HG02852 (cell line): Measurements from ENCODE around the gene MIPOL1.
"Not testable (repeated sequence)": the region's sequence is repeated elsewhere in the genome, so short reads cannot be mapped to it uniquely, and the experiment has no call there.

Experiments used
- ATAC-seq: cut with Tn5 transposase; IDR thresholded peaks from one replicate; pipeline ENCODE4 v1.9.1; 2021; ENCODE audit warnings: mild to moderate bottlenecking, moderate library complexity; ENCODE audit not compliant: unreplicated experiment

Gene MIPOL1, protein sequence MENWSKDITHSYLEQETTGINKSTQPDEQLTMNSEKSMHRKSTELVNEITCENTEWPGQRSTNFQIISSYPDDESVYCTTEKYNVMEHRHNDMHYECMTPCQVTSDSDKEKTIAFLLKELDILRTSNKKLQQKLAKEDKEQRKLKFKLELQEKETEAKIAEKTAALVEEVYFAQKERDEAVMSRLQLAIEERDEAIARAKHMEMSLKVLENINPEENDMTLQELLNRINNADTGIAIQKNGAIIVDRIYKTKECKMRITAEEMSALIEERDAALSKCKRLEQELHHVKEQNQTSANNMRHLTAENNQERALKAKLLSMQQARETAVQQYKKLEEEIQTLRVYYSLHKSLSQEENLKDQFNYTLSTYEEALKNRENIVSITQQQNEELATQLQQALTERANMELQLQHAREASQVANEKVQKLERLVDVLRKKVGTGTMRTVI

DNA sequence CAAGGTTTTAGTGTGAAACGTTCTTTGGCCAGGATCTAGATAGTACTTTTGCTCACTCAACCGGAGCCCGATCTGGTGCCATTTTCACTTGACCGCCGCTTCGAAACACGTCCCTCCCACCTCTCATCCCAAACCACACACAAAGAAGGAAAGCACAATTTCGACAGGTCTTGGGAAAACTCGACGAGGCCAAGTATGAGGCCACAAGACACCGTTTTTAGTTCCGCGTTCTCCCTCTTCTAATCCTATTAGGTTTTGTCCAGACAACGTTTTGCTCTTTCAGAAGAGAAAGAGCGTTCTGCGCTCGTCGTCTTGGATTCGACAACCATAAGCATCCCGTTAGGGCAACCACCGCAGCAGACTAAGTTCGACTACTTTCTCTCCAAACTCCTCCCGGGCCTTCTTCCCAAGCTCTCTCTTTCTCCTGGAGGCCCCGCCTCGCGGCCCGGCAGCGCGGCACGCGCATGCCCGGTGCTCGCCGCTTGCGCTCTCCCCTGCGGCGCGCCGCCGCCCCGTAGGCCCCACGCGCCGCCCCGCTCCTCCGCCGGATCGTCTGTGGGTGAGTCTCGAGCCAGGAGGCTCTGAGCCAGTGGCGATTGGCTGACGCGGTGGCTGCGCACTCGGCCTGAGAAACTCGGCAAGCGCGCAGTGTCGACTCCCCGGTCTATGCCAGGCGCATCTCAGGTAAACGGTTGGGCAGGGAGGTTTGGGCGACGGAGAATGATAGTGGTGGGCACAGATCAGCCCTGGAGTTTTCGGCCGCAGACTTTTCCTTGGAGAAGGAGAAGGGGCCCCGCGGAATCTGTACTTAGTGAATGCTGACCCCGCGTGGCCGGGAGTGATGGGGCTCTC is at the start of gene MIPOL1:
Gene MIPOL1, plus strand, starts transcription at position 517 of the 852 bp plus-strand sequence. CDS start 49,952 bp downstream, outside the sequence.
- ATAC-seq = no peak

DNA sequence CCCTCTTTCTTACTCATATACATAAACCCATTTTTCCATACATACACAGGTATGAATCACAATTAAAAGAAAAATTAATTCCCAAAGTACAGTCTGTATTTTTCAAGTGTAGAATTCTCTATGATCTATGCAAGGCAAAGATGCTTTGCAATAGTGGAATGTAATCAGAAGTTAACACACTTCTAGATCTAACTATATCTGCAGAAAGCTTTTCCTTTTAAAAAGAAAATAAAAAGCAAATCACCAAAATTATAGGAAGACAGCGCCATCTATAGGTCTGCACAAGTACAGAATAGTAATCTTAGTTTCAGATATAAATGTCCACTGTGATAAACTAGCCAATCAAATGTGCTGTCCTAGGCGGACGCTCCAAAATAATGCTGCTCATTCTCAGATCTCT is 47.3 kb upstream of the MIPOL1 start:
- no peak for ATAC-seq

DNA sequence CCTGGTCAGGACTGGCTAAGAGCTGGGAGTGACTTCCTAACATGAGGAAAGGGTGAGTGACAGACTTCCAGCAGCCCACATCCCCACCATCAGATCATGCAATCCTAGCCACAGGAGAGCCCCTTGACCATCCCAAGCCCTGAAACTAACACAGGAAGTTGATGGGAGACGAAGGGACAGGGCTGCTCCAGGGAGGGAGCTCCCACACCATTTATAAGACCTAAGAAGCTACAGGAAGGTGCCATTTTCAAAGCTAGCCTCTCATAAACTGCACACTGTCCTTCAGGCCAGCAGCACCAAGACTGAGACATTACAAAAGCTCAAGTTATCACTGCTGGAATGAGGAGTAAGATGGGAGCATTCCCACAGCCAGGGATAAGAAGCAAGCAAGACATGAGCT is 44.7 kb upstream of the MIPOL1 start:
- no peak for ATAC-seq

DNA sequence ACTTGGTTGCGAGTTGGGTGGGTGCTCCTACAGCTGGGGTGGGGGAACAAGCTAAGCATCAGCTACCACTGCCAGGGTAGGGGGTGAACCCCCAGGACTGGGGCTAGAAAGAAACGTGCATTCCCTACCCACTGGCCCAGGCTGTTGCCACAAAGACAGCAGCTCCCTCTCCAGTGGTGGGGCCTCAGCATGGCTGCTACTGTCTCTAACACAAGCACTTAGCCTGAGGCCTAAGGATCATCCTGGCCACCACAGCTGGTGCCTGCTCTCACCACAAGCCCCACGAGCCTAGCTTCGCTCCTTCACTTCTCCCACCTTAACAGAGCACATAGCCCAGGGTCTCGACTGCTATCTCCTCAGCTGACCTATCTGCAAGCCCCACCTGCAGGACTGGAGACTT is 44.3 kb upstream of the MIPOL1 start:
- ATAC-seq = no peak

DNA sequence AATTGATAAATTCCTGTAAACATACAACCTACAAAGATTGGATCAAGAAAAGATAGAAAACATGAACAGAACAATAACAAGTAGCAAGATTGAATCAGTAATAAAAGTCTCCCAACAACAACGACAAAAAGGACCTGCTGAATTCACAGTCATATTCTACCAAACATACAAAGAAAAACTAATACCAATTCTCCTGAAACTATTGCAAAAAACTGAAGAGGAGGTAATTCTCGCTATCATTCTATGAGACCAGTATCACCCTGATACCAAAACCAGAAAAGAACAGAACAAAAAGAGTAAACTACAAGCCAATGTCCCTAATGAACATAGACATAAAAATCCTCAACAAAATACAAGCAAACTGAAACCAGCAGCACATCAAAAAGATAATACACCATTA is 39.8 kb upstream of the MIPOL1 start:
- no peak for ATAC-seq

DNA sequence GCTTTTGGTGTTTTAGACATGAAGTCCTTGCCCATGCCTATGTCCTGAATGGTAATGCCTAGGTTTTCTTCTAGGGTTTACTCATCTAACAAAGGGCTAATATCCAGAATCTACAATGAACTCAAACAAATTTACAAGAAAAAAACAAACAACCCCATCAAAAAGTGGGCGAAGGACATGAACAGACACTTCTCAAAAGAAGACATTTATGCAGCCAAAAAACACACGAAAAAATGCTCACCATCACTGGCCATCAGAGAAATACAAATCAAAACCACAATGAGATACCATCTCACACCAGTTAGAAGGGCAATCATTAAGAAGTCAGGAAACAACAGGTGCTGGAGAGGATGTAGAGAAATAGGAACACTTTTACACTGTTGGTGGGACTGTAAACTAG is 35.4 kb upstream of the MIPOL1 start:
- not testable (repeated sequence) for ATAC-seq

DNA sequence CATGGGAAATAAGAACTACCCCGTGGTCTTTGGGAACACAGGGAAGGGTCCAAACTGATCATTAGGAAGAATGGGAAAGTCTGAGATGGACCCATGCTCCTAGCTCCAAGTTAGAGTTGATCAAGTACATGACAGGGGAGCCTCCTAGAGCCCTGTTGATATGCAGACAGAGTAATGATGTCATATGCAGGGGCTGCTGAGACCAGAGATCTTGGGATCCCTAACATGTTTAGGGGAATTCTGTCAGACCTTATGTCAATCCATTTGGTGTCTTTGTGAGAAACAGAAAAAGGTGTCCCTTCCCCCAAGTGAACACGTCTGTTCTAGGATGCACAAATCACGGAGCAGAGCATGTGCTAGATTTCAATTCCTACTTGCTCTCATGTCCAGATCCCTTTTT is 31.9 kb upstream of the MIPOL1 start:
- ATAC-seq = no peak

DNA sequence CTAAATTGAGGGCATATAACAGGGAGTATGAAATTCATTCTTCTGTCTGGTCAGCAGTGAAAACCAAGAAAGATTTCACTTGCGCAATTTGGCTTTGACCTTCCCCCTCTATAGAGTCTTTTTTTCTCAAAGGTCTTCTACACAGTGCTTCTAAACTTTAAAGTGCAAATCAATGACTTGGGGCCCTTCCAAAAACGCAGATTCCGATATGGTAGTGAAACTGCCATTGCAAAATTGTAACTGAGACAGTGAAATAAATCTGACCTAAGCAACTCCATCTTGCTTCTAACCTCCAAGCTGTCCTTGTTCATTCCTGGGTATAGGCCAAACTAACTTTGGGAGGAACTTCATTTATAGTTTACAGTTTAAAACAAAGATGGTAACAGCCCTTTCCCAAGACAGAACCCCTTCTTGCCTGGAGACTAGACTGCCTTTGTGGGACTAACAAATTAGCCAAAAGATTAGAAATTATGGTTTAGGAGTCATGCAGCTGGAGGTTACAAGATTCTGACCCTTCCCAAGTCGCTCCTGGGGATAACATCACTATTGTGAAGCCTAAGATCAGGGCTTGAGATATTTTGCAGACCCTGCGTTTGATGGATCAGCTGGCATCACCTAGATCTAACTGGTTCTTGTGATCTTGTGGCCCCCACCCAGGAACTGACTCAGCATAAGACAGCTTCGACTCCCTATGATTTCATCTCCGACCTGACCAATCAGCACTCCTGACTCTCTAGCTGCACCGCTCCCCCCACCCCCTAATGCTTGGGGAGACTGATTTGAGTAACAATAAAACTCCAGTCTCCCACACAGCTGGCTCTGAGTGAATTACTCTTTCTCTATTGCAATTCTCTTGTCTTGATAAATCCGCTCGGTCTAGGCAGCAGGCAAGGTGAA is 30.3 kb upstream of the MIPOL1 start:
- ATAC-seq = no peak

DNA sequence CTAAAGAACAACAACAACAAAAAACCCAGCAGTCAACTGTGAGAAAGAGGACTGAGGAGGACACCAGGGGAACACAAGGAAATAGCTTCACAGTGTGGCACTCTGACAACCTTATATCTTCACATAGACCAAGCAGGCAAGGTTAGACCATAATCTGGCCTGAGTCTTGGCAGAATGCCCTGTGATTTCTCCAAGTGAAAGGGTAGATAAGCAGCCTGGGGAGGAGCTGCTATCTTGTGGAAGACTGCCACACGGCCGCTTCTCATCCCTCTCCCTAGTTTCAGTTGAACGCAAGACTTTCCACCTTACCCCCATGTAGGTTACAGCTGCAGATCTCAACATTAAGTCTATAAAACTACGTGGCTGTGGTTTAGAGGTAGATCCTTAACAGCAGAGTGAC is 29.0 kb upstream of the MIPOL1 start:
- no peak for ATAC-seq

DNA sequence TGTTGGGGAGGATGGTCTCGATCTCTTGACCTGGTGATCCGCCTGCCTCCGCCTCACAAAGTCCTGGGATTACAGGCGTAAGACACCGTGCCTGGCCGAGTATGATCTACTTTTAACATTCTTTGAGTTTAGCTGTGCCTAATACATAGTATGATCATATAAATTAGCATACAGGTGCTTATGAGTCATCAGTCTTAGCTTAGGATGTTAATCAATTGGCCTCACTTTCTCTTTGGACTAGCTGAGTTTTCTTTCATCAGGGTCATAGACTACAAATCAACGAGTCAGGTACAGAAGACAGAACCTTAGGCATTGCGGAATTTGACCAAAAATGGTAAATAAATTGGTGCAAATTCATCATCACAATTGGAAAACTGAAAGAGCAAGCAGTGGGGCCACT is 27.5 kb upstream of the MIPOL1 start:
- ATAC-seq = no peak

DNA sequence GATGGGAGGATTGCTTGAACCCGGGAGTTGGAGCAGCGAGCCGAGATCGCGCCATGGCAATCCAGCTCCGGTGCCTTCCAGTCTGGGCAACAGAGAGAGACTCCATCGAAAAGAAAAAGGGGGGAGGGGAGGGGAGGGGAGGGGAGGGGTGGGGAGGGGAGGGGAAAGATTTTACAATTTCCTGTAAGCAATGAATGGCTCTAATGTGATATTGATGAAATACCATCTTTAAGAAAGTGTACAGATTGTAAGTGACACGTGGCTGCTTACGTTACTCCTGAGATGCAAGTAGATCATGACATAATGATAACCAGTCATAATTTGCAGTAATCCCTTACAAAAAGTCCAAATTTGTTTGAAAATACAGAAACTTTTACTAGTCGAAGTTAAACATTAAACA is 26.7 kb upstream of the MIPOL1 start:
- no peak for ATAC-seq

DNA sequence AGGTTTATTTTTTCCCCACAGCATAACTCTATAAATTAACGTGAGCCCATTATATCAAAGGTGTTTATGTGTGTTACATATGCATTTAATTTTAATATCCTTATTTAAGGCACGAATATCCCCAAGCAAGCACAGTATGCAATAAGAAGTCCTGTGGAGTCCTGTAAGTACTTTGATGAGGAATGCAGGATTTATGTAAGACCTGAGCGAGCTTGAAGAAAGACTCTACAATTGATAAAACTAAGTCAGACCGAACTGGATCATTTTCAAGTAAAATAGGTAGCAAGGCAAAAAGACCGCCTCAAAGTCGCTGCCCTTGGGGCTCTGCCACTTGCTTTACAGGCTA is 26.1 kb upstream of the MIPOL1 start:
- no peak for ATAC-seq

DNA sequence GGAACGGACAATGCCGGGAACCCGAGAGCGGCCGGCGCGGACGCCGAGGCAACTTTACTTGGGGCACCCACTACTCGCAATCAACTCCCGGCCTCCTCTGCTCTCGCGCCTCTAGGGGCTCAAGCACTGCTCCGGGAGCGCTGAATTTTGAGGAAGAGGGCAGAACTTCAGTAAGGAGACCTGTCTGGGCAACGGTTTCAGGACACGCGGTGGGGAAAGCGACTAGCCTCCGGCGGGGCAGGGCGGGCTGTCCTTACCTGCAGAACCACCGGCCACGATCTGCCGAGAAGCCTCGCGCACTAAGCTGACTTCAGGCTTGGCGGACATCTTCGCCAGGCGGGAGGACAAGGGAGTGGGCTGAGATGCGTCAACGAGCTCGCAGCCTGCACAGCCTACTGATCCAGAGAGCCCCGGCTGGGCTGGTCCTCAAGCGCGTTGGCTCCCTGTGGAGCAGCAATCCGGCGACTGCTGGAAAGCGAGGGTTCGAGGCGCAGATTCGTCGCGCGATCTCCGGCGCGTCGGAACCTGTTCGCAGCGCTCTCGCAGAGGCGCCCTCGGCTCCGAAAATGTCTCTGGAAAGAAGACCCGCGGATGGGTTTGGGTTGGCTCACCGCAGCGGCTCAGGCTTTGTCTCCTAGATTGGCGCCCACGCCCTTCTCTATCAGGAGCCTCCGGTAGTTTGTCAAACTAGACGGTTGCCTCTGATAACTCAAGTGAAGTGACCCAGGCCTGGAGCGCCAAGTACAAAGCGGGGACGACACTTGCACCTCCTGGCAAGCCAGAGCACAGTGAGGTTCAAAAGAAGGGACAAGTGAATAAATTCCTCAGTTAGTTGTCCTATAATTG is 25.5 kb upstream of the MIPOL1 start, which contains the start of gene SLC25A21:
Gene SLC25A21, minus strand, starts transcription at position 583 of the 846 bp plus-strand sequence.
- no peak for ATAC-seq

DNA sequence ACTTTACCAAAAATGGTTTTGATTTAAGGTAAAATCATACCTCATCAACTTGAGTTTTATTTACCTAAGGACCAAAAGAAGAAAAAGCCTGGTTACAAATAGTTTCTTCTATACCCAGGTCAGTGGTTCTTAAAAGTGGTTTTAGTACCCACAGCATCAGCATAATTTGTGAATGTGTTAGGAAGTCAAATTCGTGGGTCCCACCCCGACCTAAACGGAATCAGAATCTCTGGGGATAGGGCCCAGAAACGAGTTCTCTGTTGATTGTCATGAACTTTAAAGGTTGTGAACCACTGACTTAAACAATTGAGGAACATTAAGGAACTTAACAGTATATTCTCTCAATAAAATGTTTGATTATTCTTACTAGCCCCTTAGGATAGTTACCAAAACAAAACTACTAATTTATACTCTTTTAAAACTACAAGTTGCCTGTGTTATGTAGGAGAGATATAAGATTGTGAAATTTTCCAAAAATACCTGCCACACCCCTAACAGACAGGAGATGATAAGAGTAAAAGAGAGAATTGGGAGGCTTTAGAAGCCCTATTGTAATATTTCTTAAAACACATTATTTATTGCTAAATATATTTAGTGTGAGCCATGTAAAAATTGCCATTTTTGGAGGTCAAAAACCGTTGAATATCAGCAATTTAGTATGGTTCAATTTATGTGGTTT is 24.7 kb upstream of the MIPOL1 start:
- no peak for ATAC-seq

DNA sequence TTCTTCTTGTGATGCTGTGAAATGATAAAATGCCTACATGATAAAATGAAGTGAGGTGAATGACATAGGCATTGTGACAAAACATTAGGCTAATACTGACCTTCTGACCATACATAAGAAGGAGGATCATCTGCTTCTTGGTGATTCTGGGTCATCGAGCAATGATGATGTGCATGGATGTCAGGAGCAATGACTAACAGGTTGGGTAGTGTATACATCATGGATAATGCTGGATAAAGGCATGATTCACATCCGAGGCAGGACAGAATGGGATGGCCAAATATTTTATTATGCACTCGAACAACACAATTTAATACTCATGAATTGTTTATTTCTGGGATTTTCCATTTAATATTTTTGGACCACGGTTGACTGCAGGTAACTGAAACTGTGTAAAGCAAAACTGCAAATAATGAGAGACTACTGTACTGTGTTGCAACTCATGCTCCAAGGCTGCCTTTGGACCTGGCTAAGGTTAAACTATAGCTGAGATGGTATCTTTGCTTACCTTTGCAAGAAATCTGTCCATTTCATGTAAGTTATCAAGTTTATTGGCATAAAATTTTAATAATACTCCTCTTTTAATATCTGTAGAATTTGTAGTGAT is 17.7 kb upstream of the MIPOL1 start:
- ATAC-seq = no peak

DNA sequence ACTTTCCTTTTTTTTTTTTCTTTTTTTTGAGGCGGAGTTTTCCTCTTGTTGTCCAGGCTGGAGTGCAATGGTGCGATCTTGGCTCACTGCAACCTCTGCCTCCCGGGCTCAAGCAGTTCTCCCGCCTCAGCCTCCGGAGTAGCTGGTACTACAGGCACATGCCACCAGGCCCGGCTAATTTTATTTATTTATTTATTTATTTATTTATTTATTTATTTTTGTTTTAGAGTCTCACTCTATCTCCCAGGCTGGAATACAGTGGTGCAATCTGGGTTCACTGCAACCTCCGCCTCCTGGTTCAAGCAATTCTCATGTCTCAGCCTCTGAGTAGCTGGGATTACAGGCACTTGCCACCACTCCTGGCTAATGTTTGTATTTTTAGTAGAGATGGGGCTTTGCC is 16.9 kb upstream of the MIPOL1 start:
- not testable (repeated sequence) for ATAC-seq

DNA sequence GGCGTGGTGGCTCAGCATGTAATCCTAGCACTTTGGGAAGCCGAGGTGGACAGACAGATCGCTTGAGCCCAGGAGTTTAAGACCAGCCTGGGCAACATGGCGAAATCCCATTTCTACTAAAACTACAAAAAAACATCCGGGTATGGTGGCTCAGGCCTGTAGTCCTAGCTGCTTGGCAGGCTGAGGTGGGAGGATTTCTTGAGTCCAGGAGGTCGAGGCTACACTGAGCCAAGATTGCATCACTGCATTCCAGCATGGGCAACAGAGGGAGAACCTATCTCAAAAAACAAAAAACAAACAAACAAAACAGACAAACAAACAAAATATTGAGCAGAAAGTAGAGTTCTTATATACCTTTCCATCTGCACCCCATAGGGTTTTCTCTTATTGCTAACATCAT is 16.3 kb upstream of the MIPOL1 start:
- ATAC-seq = no peak

DNA sequence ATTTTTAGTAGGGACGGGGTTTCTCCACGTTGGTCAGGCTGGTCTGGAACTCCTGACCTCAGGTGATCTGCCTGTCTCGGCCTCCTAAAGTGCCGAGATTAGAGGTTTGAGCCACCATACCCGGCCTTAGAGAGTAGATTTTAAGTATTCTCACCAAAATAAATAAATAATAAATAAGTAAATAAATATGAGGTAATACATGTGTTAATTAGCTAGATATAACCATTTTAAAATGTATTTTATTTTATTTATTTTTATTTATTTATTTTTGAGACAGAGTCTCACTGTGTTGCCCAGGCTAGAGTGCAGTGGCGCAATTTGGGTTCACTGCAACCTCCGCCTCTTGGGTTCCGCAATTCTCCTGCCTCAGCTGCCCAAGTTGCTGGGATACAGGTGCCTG is 13.2 kb upstream of the MIPOL1 start:
- ATAC-seq = not testable (repeated sequence)

DNA sequence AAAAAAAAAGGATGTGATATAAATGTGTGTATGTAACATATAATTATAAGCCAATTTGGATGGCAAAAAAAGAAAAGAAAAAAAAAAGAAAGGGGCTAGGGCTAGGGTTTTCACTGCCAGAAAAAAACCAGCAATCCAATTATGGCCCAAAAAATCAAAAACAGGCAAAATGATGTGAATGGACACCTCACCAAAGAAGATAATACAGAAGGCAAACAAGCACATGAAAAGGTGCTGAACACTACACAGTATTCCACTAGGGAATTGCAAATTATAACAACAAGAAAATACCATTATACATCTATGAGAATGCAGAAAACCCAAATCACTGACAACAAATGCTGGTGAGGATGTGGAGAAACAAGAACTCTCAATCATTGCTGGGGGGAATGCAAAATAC is 12.1 kb upstream of the MIPOL1 start:
- ATAC-seq = no peak
